Neutrophil (primary cell): ENCODE measurements around the gene MED9.

Experiments used
- H3K27ac ChIP-seq: fragments of 200-600 bp; sonication (generic); 2 replicates; pipeline ENCODE4 v1.5.1; 2016; ENCODE audit warnings: mild to moderate bottlenecking, moderate library complexity
- H3K27me3 ChIP-seq: fragments of 200-600 bp; sonication (generic); 2 replicates; pipeline ENCODE4 v1.6.0; 2016; ENCODE audit warnings: mild to moderate bottlenecking
- H3K36me3 ChIP-seq: fragments of 200-600 bp; sonication (generic); 2 replicates; pipeline ENCODE4 v1.5.1; 2017
- H3K4me1 ChIP-seq, 2 experiments: fragments of 200-600 bp in 1 of 2; sonication (generic) in 1 of 2; 1 replicate in 1 of 2; 2 replicates in 1 of 2; pipeline versions ENCODE4 v1.5.1 to v1.6.1; 2013 to 2016; ENCODE audit warnings: low read depth in 1 of 2, low read length in 1 of 2, mild to moderate bottlenecking in 1 of 2, moderate library complexity in 1 of 2; ENCODE audit not compliant: control insufficient read depth in 1 of 2, insufficient read depth in 1 of 2
- H3K4me3 ChIP-seq, 2 experiments: fragments of 200-600 bp in 1 of 2; sonication (generic) in 1 of 2; 1 replicate in 1 of 2; 2 replicates in 1 of 2; pipeline ENCODE4 v1.5.1; 2013 to 2016; ENCODE audit warnings: low read depth in 1 of 2, low read length in 1 of 2, mild to moderate bottlenecking in 1 of 2, moderate library complexity in 1 of 2
- H3K9me3 ChIP-seq: fragments of 200-600 bp; sonication (generic); 2 replicates; pipeline ENCODE4 v1.5.1; 2016
- CTCF ChIP-seq: fragments of 200-600 bp; sonication (generic); IDR thresholded peaks from 2 replicates; pipeline ENCODE4 v1.5.1; 2016; ENCODE audit warnings: antibody characterized with exemption

MED9 gene

DNA sequence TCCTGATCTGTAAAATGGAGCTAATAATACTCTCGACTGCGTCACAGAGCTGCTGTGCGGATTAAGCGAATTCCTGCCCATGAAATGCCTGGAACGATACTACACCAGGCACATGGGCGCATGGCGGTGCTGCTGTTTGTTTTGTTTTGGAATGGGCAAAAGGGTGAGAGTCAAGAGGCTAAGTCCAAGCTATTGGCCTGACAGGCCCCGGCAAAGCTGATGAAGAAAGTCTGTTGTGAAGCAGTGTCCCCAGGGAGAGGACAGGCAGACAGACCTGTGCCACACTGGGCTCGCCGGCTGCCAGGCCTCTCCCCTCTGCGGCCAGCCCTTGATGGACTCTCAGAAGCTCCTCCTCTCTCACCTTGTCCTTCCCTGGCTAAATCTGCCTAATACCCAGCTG is 50.7 kb downstream of the MED9 start:
- no peaks in the 10 kb centered on the region for H3K9me3 ChIP-seq
- no peaks in the 10 kb centered on the region for H3K4me1 ChIP-seq
- no peaks in the 10 kb centered on the region for H3K27me3 ChIP-seq
- H3K27ac ChIP-seq = no peak overlapping the region
- no peaks in the 10 kb centered on the region for H3K36me3 ChIP-seq
- no peak for TF ChIP-seq CTCF
- H3K4me3 ChIP-seq = no peak overlapping the region

DNA sequence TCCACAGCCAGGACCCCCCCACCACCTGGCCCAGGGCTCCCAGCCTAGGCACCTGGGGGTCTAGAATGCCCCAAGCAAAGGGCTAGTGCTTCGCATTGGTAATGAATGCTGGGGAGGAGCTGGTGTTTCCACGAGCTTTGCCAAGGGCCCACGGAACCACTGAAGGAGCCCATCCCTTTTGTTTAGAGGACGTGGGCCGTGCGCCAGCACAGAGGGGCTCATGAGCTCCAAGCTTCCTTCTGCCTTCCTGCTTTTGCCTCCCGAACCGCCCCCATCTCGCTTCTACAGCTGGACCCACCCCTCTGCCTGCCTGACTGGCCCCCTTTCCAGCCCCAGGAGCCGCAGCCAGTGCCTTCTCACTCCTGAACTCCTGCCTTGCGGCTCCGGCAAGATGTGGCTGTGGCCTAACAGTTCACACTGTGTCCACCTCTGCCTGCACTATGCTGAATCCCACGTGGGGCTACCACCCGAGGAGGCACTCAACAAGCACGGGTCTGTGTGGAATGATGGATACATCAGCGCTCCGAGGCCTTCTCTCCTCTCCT is 51.2 kb downstream of the MED9 start:
- no peaks in the 10 kb centered on the region for H3K4me1 ChIP-seq
- no peak overlapping the region for H3K27ac ChIP-seq
- H3K27me3 ChIP-seq = no peaks in the 10 kb centered on the region
- no peaks in the 10 kb centered on the region for H3K9me3 ChIP-seq
- no peak overlapping the region for H3K4me3 ChIP-seq
- no peaks in the 10 kb centered on the region for H3K36me3 ChIP-seq
- TF ChIP-seq CTCF = no peak

- no peak for TF ChIP-seq CTCF
- no peaks in the 10 kb centered on the region for H3K27me3 ChIP-seq
- no peaks in the 10 kb centered on the region for H3K4me1 ChIP-seq
- no peak overlapping the region for H3K27ac ChIP-seq
- no peaks in the 10 kb centered on the region for H3K36me3 ChIP-seq
- no peak overlapping the region for H3K4me3 ChIP-seq
- no peaks in the 10 kb centered on the region for H3K9me3 ChIP-seq
Observed at GRCh38 chr17:17528696-17529652, 52.2 kb downstream of the MED9 start.

DNA sequence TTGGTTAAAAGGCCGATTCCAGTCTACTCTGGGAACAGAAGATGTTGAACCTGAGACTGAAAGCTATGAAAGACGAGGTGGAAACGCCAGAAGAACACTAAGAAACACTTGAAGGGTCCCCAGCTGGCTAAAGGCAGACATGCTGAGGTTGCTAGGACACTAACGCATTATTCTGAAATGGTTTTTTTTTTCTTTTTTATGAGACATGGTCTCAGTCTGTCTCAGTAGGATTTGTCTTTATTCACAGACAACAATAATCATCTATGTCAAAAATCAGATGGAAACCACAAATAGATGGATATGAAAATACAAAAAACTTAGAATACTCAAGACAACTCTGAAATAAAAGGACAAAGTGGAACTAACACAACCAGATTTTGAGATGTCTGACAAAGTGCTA is 54.4 kb downstream of the MED9 start:
- no peaks in the 10 kb centered on the region for H3K36me3 ChIP-seq
- no peak for TF ChIP-seq CTCF
- H3K4me1 ChIP-seq = no peaks in the 10 kb centered on the region
- H3K27me3 ChIP-seq = no peaks in the 10 kb centered on the region
- H3K9me3 ChIP-seq = no peaks in the 10 kb centered on the region
- H3K27ac ChIP-seq = no peak overlapping the region
- H3K4me3 ChIP-seq = no peak overlapping the region

GRCh38 chr17:17532991-17533390 is 56.2 kb downstream of the MED9 start:
- Histone ChIP-seq H3K4me3 (no peak overlapping the region), H3K4me1 (no peaks in the 10 kb centered on the region), H3K9me3 (no peaks in the 10 kb centered on the region), H3K27ac (no peak overlapping the region), H3K36me3 (no peaks in the 10 kb centered on the region), H3K27me3 (no peaks in the 10 kb centered on the region)
- no peak for TF ChIP-seq CTCF
